GM18511 (cell line): Measurements from ENCODE around the gene SPDEF.

Experiments used
- ATAC-seq: cut with Tn5 transposase; IDR thresholded peaks from one replicate; pipeline ENCODE4 v1.9.1; 2021; ENCODE audit warnings: mild to moderate bottlenecking, moderate library complexity; ENCODE audit not compliant: unreplicated experiment

Gene SPDEF

DNA sequence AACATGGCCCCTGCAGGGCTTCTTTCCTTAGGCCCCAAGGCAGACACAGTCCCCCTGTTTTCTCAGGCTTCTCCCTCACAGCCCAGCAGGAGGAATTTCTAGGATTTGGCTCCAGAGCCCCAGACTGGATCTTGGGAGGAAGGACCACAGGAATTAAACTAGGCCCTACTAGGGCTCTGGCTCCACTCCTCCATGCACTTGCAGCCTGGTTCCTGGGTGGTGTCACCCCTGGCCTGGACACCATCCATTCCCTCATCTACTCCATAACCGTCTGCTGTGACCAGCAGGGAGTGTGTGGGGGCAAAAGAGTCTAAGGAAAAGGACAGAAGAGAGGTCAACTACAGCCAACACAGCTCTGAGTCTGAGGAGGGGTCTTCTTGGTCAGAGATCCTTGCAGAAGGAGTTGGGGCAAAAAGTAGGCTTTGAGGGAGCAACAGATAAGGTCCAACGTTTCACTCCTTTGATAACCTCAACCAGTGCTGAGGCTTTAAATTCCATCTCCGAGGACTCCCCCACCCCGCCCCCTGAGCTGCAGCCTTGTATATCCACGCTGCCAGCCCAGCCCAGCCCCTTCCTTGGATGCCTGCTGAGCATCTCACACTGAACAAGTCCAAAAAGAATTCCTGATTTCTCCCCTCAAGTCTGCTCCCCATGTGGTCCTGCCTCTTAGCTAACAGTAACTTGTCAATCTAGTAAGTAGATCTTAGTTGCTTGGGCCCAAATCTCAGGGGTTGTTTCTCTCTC, 27.9 kb upstream of the SPDEF start:
- no peak for ATAC-seq

- ATAC-seq = no peak
These were observed 27.3 kb upstream of the SPDEF start for GRCh38 chr6:34583461-34583860.

DNA sequence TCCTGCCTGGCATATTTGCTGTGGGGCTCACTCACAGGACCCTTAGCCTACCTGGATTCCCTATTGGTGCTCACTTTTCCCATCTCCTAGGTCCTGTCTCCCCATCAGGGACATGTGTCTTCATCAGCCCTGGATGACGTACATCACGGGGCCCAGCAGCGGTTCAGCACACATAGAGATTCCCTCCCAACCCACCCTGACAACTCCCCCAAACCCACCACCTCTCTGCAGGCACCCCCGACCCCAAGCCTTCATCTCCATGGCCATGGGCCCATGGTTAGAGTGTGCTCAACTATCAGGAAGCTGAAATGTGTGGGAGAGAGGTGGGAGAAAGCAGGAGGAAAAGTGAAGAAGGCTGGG, 25.4 kb upstream of the SPDEF start:
- ATAC-seq = no peak

- no peak for ATAC-seq
These were observed 24.8 kb upstream of the SPDEF start for GRCh38 chr6:34580707-34581560.

- no peak for ATAC-seq
These were observed 22.5 kb upstream of the SPDEF start for GRCh38 chr6:34578445-34579262.

DNA sequence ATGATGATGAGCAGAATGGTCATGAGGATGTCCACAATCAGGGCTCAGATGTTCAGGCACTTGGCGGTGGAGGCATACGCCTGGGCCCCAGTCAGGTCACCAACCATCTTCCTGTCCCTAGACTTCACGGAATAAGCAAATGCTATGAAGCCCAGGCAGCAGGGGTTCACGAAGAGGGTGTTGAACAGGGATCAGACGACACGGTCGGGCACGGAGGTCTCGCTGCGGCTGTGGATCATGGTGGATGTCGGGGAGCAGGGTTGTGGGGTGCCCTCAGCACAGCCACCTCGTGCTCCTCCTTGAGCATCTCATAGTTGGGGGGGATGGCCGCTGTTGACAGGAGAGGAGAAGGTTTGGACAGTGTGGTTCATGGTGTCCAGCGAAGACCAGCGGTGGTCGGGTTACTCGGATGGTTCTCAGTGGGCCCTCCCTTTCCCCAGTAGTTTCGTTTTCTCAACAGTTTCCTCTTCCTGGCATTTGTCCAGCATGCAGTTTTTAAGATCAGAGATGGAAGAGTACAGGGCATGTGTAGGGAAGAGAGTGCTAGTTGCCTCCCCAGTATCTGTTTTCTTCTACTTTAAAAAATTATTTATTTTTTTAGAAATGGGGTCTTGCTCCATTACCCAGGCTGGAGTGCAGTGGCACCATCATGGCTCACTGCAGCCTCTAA, 20.3 kb upstream of the SPDEF start:
- ATAC-seq = no peak

GRCh38 chr6:34575326-34575725, 19.2 kb upstream of the SPDEF start:
- no peak for ATAC-seq

- ATAC-seq = no peak
These were observed 18.6 kb upstream of the SPDEF start for GRCh38 chr6:34574647-34575293.

GRCh38 chr6:34573567-34574183, 17.5 kb upstream of the SPDEF start:
- no peak for ATAC-seq

GRCh38 chr6:34572585-34572984, 16.5 kb upstream of the SPDEF start:
- ATAC-seq = no peak

DNA sequence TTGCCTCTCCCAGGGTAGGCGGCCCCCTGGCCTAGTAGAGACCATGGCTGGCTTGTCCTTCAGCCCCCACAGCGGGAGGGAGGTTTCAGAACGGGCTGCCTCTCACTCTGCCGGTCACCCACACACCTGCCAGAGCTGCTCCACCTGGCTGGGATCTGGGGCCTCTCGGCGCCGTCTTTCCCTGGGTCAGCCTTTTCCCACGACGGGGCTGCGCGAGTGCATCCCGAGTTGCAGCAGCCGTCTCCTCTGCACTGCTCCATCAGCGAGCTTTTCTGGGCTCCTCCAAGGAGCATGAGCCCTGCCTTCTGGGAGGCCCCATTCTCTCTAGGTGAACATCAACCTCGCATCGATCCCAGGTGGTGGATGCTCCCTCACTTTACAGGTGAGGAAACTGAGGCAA, 15.9 kb upstream of the SPDEF start:
- no peak for ATAC-seq

DNA sequence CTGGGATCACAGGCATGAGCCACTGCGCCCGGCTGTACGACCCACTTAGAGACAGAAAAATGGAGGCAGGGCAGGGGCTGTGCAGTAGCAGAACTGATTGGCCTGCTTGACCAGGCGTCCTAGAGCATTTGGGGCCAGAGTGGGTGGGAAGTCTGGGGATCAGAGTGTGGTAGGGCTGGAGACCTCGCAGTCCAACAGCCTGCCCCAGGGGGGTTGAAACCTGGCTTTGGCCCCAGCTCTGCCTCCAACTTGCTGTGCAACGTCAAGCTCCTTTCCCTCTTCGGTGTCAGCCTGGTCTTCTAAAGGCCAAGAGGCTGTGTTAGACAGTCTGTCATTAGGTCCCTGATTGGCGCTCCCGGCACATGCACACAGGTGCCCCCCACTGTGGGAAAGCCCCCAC, 15.3 kb upstream of the SPDEF start:
- no peak for ATAC-seq

DNA sequence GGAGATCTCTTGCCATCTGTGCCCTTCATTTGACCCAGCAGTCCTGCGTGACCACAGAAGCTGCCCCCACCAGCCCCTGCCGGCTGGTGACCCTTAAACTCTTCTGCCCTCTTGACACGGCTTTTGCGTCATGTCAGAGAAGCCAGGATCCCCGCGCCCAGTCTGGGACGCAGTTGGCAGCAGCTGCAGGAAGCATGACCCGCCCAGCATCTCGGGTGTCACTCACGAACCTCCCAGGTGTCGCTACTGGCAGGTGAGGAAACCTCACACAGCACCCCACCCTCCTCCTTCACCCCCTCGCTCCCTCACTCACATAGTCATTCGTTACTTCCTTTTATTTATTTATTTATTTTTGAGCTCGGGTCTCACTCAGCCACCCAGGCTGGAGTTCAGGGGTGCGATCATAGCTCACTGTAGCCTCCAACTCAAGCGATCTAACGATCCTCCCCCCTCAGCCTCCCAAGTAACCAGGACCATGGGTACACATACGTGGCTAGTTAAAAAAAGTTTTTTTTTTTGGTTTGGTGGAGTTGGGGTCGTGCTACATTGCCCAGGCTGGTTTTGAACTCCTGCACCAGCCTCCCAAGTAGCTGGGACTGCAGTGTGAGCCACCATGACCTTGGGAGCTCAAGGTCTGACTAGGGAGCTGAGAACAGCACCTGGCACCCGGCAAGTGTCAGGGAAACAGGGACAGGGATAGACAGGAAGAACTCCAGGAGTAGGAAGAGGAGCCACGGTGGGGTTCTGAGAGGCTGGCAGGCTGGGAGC, 14.1 kb upstream of the SPDEF start:
- ATAC-seq = no peak

DNA sequence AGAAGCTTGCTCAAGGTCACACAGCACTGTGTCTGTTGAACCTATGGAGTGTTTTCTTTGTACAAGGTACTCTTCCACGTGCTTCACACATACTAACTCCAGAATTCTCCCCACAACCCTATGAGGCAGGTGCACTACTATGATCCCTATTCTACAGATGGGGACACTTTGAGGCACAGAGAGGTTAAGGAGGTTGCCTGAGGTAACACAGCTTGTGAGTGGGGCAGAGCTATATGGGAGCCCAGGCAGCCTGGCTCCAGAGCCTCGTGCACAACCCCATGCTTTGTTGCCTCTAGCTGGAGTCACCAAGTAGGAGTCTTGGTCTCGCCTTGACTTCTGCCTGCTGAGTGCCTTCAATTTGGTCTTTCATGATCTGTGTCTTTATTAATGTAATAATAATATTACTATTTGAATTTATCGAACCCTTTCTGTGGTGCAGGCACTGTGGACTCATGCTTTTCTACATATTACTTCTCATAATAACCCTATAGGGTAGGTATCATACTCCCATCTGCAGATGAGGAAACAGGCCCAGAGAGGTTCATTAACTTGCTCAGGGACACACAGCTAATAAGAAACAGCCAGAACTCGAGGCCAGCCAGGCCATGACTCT, 13.3 kb upstream of the SPDEF start:
- ATAC-seq = no peak

DNA sequence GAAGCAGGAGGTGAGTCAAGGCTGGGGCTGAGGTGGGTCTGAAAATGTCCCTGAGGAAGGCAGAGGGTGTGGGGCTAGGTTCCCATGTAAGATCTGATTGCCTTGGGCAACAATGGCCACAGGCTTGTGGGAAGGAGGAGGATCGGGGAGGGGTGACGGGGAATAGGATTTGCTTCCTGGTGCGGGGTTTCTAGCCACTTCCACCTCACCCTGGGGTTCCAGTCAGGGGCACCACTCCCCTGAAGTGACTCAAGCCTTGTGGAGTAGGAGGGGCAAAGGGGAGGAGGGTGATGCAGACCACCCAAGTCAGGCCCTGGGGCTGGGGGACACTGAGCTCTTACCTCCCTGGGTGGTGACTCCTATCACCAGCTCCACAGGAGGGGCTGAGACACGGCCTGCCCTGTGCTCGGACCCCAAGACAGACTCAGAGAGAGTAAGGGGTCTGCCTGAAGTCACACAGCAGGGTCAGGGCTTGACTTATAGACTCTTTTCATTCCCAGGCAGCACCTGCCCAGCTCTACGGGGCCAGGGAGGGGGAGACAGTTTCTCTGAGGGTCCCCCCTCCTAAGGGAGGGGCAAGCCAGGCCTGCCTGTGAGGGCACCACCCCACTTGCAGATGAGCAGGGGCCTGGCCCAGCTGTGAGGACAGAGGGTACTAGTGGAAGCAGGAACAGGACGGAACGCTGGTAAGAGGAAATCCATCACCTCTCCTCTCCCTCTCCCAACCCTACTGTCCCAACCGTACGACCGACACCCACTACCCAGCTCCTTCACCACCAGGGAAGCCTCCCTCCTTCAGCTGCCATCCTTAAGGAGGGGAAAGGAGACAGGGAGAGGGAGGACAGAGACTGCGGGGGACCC, 12.4 kb upstream of the SPDEF start:
- ATAC-seq = no peak

DNA sequence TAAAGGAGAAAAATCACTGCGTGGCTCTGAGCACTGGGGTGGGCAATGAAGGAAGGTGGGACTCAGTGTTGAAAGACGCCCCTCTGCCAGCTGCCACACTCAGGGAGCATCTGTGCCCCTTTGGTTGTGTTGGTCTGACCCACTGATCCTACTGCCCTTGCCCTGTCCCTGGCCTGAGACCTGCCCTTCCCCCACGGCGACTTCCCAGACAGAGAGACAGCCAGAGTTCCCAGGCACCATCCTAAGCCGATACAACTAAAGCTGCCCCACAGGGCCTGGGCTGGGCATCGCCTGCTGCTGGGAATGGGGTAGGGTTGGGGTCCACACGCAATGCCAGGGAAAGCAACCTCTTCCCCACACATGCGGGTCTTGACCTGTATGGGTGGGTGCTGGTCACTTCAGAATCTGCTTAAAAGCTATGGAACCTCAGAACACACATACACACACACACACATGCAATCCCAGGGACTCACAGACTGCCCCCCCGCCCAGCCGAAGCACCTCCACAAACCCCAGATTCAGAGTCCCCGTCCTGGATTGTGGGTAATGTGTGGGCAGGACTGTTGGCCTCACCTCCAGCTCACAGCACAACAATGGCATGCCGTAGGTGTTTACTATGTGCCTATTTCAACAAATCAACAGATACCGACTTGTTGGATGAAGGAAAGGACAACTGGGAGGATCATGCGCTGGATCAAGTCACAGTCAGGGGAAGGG, 10.9 kb upstream of the SPDEF start:
- ATAC-seq = no peak

- no peak for ATAC-seq
These were observed 9.6 kb upstream of the SPDEF start for GRCh38 chr6:34565722-34566137.
